Ectodermal cell (in vitro differentiated cells): ENCODE data around the gene ERMAP.
"Not testable (repeated sequence)": the region's sequence is repeated elsewhere in the genome, so short reads cannot be mapped to it uniquely, and the experiment has no call there.

Experiments
- H3K27ac ChIP-seq: 2 replicates; pipeline ENCODE4 v1.7.0; 2013; ENCODE audit warnings: mild to moderate bottlenecking, low read depth, low read length; ENCODE audit not compliant: insufficient read depth, poor library complexity, severe bottlenecking
- H3K27me3 ChIP-seq: 2 replicates; pipeline ENCODE4 v1.7.0; 2013; ENCODE audit warnings: mild to moderate bottlenecking, low read length; ENCODE audit not compliant: insufficient read depth, control insufficient read depth, poor library complexity, severe bottlenecking
- H3K36me3 ChIP-seq: one replicate; pipeline ENCODE4 v1.7.0; 2013; ENCODE audit warnings: low read length; ENCODE audit not compliant: control insufficient read depth, insufficient read depth
- H3K4me1 ChIP-seq: one replicate; pipeline ENCODE4 v1.7.0; 2013; ENCODE audit warnings: low read length; ENCODE audit not compliant: control insufficient read depth, insufficient read depth
- H3K4me3 ChIP-seq: 2 replicates; pipeline ENCODE4 v1.7.0; 2013; ENCODE audit warnings: low read depth, low read length, control low read depth; ENCODE audit not compliant: insufficient read depth
- H3K9me3 ChIP-seq: 2 replicates; pipeline ENCODE4 v1.7.0; 2013; ENCODE audit warnings: mild to moderate bottlenecking, low read length, moderate library complexity; ENCODE audit not compliant: control insufficient read depth
- WGBS, 2 experiments: methylation state at CpG; one replicate each; pipeline ENCODE4 v1.1.7; 2013; ENCODE audit warnings: missing lambda C conversion rate in 2 of 2; 5-methylcytosine and 5-hydroxymethylcytosine counted together

The ERMAP gene

DNA sequence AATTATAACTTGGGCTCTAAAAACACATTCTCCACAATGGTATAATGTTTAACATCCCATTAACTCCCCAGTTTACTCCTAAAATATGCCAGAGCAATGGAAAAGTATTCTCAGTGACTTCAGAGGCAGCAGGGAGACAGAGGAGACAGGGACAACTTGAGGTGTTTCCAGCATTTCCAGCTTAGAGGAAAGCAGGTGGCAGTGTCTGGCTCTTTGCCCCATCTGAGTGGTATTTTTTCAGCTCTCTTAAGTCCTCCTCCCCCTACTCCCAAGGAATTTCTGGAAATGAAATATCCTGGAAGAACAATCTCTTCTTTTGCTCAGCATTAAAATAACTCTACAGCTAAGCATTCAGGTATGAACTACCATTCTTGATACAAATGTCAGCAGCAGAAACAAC is 10.8 kb upstream of the ERMAP start:
- no peaks in the 10 kb centered on the region for H3K27me3 ChIP-seq
- H3K36me3 ChIP-seq = peaks cover 4% of the 10 kb centered on the region
- H3K27ac ChIP-seq = no peak overlapping the region
- H3K9me3 ChIP-seq = no peaks in the 10 kb centered on the region
- H3K4me3 ChIP-seq = no peak overlapping the region
- H3K4me1 ChIP-seq = no peaks in the 10 kb centered on the region

DNA sequence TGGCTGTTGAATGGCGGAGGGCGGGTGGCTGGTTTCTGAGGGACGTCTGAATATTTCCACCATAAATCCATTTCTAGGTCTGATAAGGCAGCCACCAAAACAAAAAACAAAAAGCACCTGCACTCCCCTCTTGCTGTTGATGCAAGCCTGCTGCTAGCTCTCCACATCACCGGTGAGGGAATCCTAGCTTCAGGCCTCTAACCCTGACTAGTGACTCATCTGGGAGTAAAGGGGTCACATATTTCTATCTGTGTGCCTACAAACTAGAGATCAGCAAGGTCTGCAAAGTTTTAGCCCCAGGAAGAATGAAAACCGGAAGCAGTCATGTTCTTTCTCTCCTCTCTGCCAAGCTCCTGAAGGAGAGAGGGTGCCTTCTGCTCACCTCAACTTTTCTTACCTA is 10.3 kb upstream of the ERMAP start:
- Histone ChIP-seq H3K27me3 (no peaks in the 10 kb centered on the region), H3K9me3 (no peaks in the 10 kb centered on the region), H3K4me3 (no peak overlapping the region), H3K4me1 (no peaks in the 10 kb centered on the region), H3K27ac (peak overlapping the region; percentile 26), H3K36me3 (peaks cover 4% of the 10 kb centered on the region)
- 95 to 96% methylated on average over 5 of the region's 5 CpGs for WGBS, 2 experiments

DNA sequence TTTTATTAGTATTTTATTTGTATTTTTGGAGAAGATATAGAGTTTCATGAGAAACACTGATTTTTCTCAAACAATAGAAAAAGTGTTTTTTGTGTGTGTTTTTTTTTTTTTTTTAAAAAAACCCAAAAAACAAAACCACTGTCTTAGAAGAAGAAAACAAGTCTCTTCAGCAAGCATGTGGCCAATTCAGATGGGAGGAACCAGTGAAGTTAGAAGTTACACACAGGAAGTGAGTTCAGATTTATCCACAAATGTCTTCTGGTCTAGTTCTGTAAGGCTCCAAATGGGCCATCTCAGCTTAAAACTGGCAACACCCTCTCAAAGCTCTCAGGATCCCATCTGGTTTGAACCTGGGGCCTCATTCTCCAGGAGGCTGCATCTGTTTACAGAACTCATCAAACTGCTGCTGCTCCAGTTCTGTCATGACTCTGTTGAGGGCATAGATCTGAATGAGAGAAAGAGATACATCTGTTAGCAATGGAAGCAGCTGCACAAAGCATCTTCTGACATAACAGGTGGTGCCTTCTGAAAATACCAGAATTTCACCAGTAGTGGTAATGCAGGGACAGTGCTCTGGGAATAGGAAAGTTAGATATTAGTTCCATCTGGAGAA is 9.8 kb upstream of the ERMAP start:
- Histone ChIP-seq H3K27me3 (no peaks in the 10 kb centered on the region), H3K4me3 (no peak overlapping the region), H3K36me3 (peaks cover 4% of the 10 kb centered on the region), H3K27ac (no peak overlapping the region), H3K4me1 (no peaks in the 10 kb centered on the region), H3K9me3 (no peaks in the 10 kb centered on the region)

DNA sequence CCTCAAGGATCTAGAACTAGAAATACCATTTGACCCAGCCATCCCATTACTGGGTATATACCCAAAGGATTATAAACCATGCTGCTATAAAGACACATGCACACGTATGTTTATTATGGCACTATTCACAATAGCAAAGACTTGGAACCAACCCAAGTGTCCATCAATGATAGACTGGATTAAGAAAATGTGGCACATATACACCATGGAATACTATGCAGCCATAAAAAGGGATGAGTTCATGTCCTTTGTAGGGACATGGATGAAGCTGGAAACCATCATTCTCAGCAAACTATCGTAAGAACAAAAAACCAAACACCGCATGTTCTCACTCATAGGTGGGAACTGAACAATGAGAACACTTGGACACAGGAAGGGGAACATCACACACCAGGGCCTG is 2.1 kb upstream of the ERMAP start:
- H3K4me1 ChIP-seq, H3K36me3 ChIP-seq, H3K4me3 ChIP-seq, H3K27ac ChIP-seq, H3K9me3 ChIP-seq, H3K27me3 ChIP-seq: not testable (repeated sequence)
- WGBS, 2 experiments = no CpG with 5 or more reads among the region's 3 CpGs

DNA sequence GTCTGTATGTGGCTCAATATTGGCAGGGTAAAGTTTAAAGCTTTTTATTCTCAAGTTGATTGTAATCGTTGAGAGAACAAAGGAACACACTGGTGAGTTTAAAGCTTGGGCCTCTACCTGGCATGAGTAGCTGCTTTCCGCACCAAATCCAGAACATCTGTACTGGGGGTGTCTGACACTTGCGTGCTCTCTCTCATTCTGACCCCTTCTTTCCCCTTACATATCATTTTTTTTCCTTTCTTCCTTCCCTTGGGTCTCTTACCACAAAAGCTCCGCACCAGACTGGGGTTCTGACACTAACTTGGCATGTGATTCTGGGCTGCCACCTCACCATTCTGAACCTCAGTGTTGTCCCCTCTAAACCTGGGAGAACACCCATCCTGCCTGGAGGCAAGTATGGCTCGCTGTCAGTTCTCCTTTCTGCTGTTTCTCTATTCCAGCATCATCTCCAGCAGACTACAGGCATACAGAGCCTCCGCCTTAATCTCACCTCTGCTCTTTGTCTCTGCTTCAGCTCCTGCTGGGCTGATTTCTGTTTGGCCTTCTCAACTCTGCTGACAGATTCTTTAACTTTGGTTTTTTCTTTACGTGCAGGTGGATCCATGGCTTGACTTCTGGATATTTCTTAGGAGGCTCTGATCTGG is 859 bp upstream of the ERMAP start:
- H3K4me1 ChIP-seq = no peaks in the 10 kb centered on the region
- no peaks in the 10 kb centered on the region for H3K27me3 ChIP-seq
- H3K4me3 ChIP-seq = peak overlapping the region; percentile 86
- H3K9me3 ChIP-seq = no peaks in the 10 kb centered on the region
- no peaks in the 10 kb centered on the region for H3K36me3 ChIP-seq
- H3K27ac ChIP-seq = peak overlapping the region; percentile 99
- 53% methylated on average over 7 of the region's 7 CpGs for WGBS, 2 experiments

DNA sequence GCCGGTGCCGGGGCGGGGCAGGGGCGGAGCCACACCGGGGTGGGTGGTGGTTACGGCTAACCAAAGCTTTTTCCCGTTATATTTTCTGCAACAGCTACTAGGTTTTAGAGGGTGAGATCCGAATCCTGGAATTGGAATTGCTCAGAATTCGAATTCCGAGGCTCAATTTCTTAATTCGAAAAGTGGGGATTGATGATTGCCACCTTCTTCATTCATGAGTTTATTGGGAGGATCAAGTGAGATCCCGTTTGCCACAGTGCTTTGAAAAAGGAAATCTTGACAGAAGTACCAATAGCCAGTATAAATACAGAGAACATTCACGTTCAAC is 482 bp downstream of the ERMAP start:
- Histone ChIP-seq H3K27me3 (no peaks in the 10 kb centered on the region), H3K9me3 (no peaks in the 10 kb centered on the region), H3K36me3 (no peaks in the 10 kb centered on the region), H3K4me3 (peak overlapping the region; percentile 86), H3K4me1 (no peaks in the 10 kb centered on the region), H3K27ac (peak overlapping the region; percentile 99)
- WGBS, 2 experiments = 4 to 6% methylated on average over 12 to 13 of the region's 13 CpGs

DNA sequence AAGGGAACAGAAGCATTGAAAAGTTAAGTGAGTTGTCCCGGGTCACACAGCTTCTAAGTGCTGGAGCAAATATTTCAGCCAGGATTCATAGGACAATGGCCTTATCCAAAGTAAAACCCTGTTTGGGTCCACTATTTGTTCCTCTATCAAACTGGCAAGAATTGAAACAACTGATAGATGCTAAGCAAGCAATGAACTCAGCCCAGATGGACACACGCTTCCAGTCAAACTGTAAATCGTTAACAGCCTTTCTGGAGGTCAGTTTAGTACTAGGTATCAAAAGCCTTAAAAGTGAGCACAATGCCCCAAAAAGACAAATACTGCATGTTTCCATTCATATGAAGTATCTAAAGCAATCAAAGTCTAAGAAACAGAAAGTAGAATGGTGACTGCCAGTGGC is 1.1 kb downstream of the ERMAP start:
- no peaks in the 10 kb centered on the region for H3K9me3 ChIP-seq
- H3K4me1 ChIP-seq = no peaks in the 10 kb centered on the region
- H3K36me3 ChIP-seq = no peaks in the 10 kb centered on the region
- no peaks in the 10 kb centered on the region for H3K27me3 ChIP-seq
- WGBS, 2 experiments = 93 to 95% methylated on average over 3 of the region's 3 CpGs
- no peak overlapping the region for H3K4me3 ChIP-seq
- H3K27ac ChIP-seq = no peak overlapping the region

DNA sequence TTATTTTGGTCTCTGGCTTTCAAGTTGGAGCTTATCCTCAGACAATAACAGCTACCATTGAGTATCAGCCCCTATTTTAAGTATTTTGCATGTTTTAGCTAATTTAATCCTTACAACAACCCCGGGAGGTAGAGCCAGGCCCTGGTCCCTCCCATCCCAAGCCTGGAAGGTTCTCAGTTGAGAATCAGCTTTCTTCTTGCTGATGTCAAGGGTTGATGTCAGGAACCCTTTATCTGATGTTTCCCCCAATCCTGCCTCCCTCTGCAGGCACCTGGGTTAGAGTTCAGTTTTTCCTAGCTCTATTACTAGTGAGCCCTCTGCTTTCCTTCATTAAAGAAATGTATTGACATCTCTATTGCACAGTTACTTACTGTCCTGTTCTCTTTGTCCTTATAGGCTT is 3.9 kb downstream of the ERMAP start:
- no peak overlapping the region for H3K4me3 ChIP-seq
- H3K9me3 ChIP-seq = no peaks in the 10 kb centered on the region
- WGBS, 2 experiments = 41 to 75% methylated on average over 1 of the region's 1 CpG
- H3K36me3 ChIP-seq = no peaks in the 10 kb centered on the region
- no peak overlapping the region for H3K27ac ChIP-seq
- no peaks in the 10 kb centered on the region for H3K27me3 ChIP-seq
- no peaks in the 10 kb centered on the region for H3K4me1 ChIP-seq

DNA sequence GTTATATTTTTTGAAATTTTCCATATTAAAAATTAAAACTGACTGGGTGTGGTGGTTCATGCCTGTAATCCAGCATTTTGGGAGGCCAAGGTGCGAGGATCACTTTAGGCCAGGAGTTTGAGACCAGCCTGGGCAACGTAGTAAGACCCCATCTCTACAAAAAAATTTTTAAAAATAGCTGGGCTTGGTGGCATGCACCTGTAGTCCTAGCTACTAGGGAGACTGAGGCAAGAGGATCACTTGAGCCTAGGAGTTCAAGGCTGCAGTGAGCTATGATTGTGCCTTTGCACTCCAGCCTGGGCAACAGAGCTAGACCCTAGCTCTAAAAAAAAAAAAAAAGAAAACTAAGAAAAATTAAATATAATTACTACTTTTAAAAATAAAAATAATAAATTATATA is 4.8 kb downstream of the ERMAP start:
- WGBS, 2 experiments = 94 to 95% methylated on average over 2 of the region's 2 CpGs
- Histone ChIP-seq H3K4me1 (no peaks in the 10 kb centered on the region), H3K9me3 (no peaks in the 10 kb centered on the region), H3K27me3 (no peaks in the 10 kb centered on the region), H3K4me3 (no peak overlapping the region), H3K36me3 (no peaks in the 10 kb centered on the region), H3K27ac (no peak overlapping the region)

DNA sequence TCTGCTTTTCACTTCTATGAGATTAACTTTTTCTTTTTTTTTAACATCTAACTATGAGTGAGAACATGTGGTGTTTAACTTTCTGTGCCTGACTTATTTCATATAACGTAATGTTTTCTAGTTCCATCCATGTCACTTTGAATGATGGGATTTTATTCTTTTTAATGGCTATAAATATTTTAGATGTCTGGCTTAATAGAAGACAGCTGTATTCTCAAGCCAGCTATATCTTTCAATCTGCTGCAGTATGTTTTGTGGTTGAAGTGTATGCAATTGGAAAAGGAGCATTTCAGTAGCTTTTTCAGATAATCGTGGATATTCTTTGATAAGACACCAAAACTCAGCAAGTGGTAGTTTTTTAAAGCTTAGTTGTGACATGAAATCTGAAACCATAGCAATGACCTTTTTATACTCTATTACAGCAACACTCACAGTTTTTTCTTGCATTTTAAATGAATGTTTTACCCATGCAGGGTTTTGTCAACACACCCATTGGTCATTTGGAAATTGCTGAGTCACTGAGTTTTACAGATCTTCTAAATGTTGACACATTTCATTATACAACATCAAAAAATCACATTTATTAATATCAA is 6.0 kb downstream of the ERMAP start:
- Histone ChIP-seq H3K9me3 (no peaks in the 10 kb centered on the region), H3K4me3 (no peak overlapping the region), H3K36me3 (no peaks in the 10 kb centered on the region), H3K4me1 (no peaks in the 10 kb centered on the region), H3K27ac (no peak overlapping the region), H3K27me3 (no peaks in the 10 kb centered on the region)
- 93 to 94% methylated on average over 2 of the region's 2 CpGs for WGBS, 2 experiments
